HL-60/S4 (cell line): ENCODE data around the gene TROAP.

Source experiments
- in situ Hi-C: fragments of 300-500 bp; cut with MboI; formaldehyde crosslinking; loops from 2 replicates; pipeline ENCODE4 v1.14.3; 2022; ENCODE audit warnings: low sequenced_read_pairs

The TROAP gene

GRCh38 chr12:49340095-49340870 is 17.2 kb downstream of the TROAP start:
- in situ Hi-C loops: no loop called here

GRCh38 chr12:49340971-49341776 is 18.1 kb downstream of the TROAP start:
- in situ Hi-C loops: no loop called here

- in situ Hi-C loops: no loop called here
These were observed 18.7 kb downstream of the TROAP start for GRCh38 chr12:49341777-49342065.

DNA sequence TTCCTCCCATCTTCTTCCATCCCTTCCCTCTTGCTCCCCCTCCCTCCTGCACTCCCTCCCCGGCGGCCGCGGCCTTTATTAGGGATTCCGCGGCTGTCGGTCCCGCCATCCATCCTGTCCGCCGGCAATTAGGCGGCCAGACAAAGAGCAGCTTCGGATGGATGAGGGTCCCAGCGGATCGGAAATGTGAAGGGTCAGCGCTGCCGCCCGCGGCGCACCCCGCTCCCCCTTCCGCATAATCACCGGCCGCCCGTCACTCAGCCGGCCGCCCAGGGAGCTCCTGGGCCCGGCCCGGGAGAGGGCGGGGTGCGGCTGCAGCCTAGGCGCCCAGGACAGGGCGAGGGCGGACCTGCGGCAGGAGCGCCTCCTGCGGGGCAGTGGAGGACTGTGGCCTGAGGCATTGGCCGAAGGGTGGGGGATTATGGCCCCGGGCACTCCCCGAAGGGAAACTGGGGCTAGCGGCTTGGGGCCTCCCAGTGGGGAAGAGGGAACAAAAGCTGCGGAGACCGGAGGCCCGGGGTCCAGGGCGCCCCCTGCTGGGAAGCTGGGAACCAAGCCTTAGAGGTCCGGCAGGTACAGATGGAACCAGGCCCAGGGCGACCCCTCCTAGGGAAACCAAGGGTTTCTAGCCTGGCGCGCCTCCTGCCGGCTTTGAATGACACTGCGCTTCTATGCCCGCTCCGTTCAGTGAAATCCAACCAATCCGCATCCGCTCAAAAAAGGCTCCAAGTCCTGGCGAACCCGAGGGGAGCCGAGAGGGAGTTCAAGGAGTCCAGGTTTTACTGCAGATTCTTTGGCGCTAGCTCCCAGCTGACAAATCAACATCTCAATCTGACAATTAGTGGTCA is 19.2 kb downstream of the TROAP start:
- in situ Hi-C loops: no loop called here

DNA sequence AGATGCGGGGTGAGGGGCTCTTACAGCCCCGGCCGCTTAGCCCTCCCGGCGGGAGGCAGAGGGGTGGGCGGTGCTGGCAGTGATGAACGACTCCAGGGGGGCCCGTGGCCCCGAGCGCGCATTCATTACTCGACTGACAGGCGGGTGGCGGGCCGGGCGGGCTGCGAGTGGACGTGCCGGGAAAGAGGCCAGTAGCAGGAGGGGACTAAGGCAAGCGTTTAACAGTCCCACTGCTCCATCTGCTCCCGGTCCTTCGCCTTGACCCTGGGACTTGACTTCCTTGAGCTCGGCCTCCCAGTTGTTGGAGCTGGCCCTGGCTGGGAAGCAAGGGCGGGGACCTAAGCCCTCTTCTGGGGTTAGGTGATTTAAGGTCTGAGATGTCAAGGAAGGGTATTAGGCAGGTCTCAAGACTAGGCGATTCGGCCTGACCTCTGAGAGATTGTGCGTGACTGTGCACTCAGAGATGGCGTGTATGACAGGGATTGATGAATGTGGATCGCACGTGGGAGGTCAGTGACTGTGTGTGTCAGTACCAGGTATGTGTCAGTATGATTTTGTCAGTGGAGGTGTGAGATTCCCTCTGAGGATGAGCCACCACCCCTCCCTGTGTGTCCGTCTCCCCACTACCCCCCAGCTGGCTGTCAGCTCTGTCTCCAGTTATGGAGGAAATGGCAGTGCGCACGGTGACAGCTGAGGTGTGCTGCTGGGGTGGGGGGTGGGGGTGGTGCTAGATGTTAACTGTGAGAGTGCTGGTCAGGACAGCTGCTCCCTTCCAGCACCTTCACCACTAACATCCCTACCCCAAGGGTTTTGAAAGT is 20.1 kb downstream of the TROAP start:
- in situ Hi-C loops: no loop called here

GRCh38 chr12:49344486-49345050 is 21.5 kb downstream of the TROAP start:
- in situ Hi-C loops: no loop called here

- in situ Hi-C loops: no loop called here
These were observed 22.2 kb downstream of the TROAP start for GRCh38 chr12:49345051-49345824.

GRCh38 chr12:49345825-49346658 is 23.0 kb downstream of the TROAP start:
- in situ Hi-C loops: no loop called here

DNA sequence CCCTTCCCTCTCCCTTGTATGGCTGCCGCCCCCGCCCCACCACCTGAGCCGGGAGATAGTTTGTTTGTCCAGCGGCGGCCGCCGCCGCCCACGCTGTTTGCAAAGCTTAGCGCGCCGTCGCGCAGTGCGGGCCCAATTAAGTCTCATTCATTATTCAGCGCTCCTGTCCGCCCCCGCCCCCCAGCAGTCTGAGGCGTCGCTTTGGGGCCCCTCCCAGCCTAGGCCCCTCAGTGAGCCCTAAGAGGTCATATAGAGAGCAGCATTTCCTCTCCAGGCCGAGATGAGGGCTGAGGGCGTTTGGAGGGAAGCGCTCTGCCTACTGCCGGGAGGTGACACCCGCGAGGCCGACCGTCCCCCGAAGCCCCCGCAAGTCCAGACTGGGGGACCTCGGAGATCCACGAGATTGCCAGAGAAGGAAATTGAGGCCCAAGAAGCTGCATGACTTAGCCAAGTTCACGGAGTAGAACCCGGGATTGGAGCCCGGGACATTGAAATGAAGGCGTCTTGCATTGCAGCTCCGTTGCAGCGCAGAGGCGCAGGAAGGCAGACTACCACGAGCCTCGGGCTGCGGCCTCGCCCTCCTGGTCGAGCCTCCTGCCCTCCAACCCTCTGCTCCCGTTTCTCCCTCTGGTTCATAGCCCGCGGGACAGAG is 23.7 kb downstream of the TROAP start, which contains the start of gene DNAJC22:
DNAJC22 (plus strand) TSS at position 230 of the 652 bp plus-strand sequence. CDS start 1,985 bp downstream, outside the sequence.
- in situ Hi-C loops: no loop called here

DNA sequence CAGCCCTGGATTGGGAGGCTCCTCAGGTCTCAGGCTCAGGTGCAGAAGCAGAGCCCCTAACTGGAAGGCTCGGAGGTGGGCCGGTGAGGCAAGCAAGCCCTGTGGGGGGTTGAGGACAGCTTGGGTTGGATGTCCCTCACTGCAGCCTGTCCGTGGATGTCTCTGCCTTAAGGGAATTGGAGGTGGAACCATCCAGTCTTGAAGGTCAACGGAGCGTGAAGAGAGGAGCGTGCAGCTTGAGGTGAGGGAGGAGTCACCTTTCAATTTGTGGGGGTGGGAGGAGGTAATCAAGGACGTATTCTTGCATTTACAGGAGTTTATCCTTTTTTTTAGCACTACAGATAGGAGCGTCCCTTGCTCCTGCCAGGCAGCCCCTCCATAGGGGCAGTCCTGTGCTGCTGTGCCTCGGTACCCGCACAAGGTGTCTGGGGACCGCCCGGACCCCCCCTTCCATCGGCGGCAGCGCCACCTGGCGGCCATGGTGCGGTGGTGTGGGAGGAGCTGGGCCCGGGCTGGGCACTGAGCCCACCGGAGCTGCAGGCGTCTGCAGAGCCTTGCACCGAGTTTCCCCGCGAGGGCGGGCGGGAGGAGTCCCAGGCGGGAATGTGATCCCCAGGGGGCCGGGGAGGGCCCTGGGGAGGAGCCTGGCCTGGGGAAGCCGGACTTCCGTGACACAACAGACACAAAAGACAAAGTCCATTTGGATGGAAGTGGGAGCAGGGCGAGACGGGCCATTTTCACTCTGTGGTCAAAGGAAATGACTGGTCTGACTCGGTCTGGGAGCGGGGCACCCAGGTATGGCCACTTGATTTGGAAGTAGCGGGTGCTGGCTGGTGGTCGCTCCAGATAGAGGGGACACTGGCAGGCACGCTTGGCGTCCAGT is 24.5 kb downstream of the TROAP start:
- in situ Hi-C loops: no loop called here

GRCh38 chr12:49348781-49349180 is 25.7 kb downstream of the TROAP start:
- in situ Hi-C loops: no loop called here

DNA sequence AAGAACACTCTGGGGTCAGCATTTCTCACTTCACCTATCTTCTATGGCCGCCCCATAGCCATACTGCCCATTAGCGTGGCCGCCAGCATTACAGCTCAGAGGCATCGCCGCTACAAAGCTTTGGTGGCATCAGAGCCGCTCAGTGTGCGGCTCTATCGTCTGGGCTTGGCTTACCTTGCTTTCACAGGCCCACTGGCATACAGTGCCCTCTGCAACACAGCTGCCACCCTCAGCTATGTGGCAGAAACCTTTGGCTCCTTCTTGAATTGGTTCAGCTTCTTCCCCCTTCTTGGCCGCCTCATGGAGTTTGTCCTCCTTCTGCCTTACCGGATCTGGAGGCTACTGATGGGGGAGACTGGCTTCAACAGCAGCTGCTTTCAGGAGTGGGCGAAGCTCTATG is 26.2 kb downstream of the TROAP start:
- in situ Hi-C loops: no loop called here

GRCh38 chr12:49352351-49352750 is 29.3 kb downstream of the TROAP start:
- in situ Hi-C loops: no loop called here

- in situ Hi-C loops: no loop called here
These were observed 32.9 kb downstream of the TROAP start for GRCh38 chr12:49355913-49356312.

GRCh38 chr12:49357103-49357678 is 34.1 kb downstream of the TROAP start:
- in situ Hi-C loops: no loop called here

DNA sequence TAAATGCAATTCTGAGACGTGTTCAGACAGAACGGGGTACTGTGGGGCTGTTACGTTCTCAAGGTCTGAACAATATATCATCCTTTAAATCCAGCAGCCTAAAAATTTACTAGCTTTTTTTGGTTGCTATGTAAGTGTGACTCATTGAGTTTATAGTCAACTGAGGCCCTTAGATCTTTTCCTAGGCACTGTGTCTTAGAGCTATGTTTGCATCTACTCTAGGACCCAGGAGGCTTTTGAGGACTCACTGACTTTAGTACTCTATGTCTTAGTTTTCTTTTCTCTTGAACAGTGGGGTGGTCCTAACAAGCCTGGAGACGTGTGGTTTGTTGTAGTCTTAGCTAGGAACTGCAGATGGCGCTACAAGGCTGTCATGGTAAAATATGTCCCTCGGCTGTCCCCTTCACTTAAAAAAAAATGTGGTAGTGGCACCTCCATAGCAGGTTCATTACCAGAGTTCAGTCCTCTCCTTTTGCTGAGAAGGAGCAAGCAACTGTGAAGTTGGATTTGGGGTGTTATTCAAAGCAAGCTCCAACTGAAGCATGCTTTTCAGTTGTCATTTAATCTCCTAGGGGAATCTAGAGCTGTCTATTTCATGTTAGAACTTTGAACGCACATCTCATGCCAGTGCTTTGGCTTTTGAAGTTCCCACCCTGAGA is 35.6 kb downstream of the TROAP start:
- in situ Hi-C loops: no loop called here
